CD4-positive, alpha-beta T cell (primary cell): ENCODE data around the gene SLC13A4. TPM values are rescaled to one million over a fixed set of nuclear protein-coding genes. Genes with fewer than 3 reads are reported as not detected.
"Not testable (repeated sequence)": the region's sequence is repeated elsewhere in the genome, so short reads cannot be mapped to it uniquely, and the experiment has no call there.

ENCODE experiments used
- ATAC-seq: fragments of 200-7000 bp; cut with Tn5 transposase; one replicate; pipeline ENCODE4 v1.10.0; 2022; ENCODE audit warnings: mild to moderate bottlenecking; ENCODE audit not compliant: poor library complexity
- CTCF ChIA-PET: fragments of 350-600 bp; sonication (Branson Sonifier 250); formaldehyde crosslinking; loops from one replicate; lab custom pipeline; 2021; ENCODE audit warnings: antibody characterized with exemption, inconsistent platforms; lab: Charles Lee
- POLR2A ChIA-PET: fragments of 350-600 bp; sonication (Branson Sonifier 250); formaldehyde crosslinking; loops from one replicate; lab custom pipeline; 2021; ENCODE audit warnings: antibody characterized with exemption, inconsistent platforms; lab: Charles Lee
- DNase-seq, 14 experiments: peaks; one replicate each; pipeline ENCODE4 v3.0.0-alpha.2; 2013 to 2020; ENCODE audit warnings: mixed read lengths in 2 of 14
- H3K27ac ChIP-seq, 2 donors: one replicate each; pipeline versions ENCODE4 v1.5.1 to v1.7.0; 2013; ENCODE audit warnings: low read length in 2 of 2, low read depth in 1 of 2, mild to moderate bottlenecking in 1 of 2
- H3K27me3 ChIP-seq, 2 experiments: 1 replicate in 1 of 2; 2 replicates in 1 of 2; pipeline versions ENCODE4 v1.6.1 to v1.7.0; 2013; ENCODE audit warnings: low read length in 2 of 2, control low read depth in 1 of 2, mild to moderate bottlenecking in 1 of 2, moderate library complexity in 1 of 2; ENCODE audit not compliant: insufficient read depth in 2 of 2, control insufficient read depth in 1 of 2
- H3K36me3 ChIP-seq: one replicate; pipeline ENCODE4 v1.6.1; 2013; ENCODE audit warnings: low read length, control low read depth; ENCODE audit not compliant: insufficient read depth
- H3K4me1 ChIP-seq: one replicate; pipeline ENCODE4 v1.6.1; 2013; ENCODE audit warnings: low read length, control low read depth; ENCODE audit not compliant: insufficient read depth
- H3K4me3 ChIP-seq: one replicate; pipeline ENCODE4 v1.5.1; 2013; ENCODE audit warnings: mild to moderate bottlenecking, low read length, moderate library complexity
- H3K9me3 ChIP-seq, 2 experiments: 1 replicate in 1 of 2; 2 replicates in 1 of 2; pipeline versions ENCODE4 v1.6.1 to v1.7.0; 2013; ENCODE audit warnings: low read length in 2 of 2, mild to moderate bottlenecking in 2 of 2, control low read depth in 1 of 2, moderate library complexity in 1 of 2; ENCODE audit not compliant: control insufficient read depth in 1 of 2, insufficient read depth in 1 of 2
- H3K27ac Mint-ChIP-seq: one replicate; pipeline ENCODE4 v1.8.0; 2020; ENCODE audit warnings: mixed read lengths
- H3K27me3 Mint-ChIP-seq: one replicate; pipeline ENCODE4 v1.8.0; 2021; ENCODE audit warnings: mixed read lengths
- H3K36me3 Mint-ChIP-seq: one replicate; pipeline ENCODE4 v1.8.0; 2021; ENCODE audit warnings: low read depth, mixed read lengths
- H3K4me1 Mint-ChIP-seq: one replicate; pipeline ENCODE4 v1.8.0; 2021; ENCODE audit warnings: low read depth, mixed read lengths
- H3K4me3 Mint-ChIP-seq: one replicate; pipeline ENCODE4 v1.8.0; 2020; ENCODE audit warnings: mild to moderate bottlenecking, mixed read lengths
- H3K9me3 Mint-ChIP-seq: one replicate; pipeline ENCODE4 v1.8.0; 2020; ENCODE audit warnings: mixed read lengths
- CTCF ChIP-seq: fragments of 200-600 bp; IDR thresholded peaks from one replicate; pipeline ENCODE4 v1.8.0; 2022; ENCODE audit warnings: antibody characterized with exemption, mild to moderate bottlenecking
- intact Hi-C, 2 experiments: fragments of 100-400 bp; cut with DNase I in 1 of 2; cut with micrococcal nuclease in 1 of 2; formaldehyde crosslinking; loops; one replicate each; pipeline versions ENCODE4 v1.15.1 to v1.9.0; 2023 to 2025; cut with DNase I, micrococcal nuclease
- polyA plus RNA-seq, 2 donors: library from polyadenylated mRNA; unstranded; fragments of 120-200 nt; gene quantifications; one replicate each; pipeline ENCODE4 v1.2.1, GENCODE V29; 2013
- total RNA-seq, 174 experiments: library from RNA in 2 of 174; stranded (reverse) in 2 of 174; gene quantifications; one replicate each; pipeline ENCODE4 v1.2.3 and lab custom pipeline; 2021 to 2026

SLC13A4 gene
- not detected for total RNA-seq
- polyA plus RNA-seq (2013, experiment 1 of 2), result 1.1 TPM
- 1.6 TPM for polyA plus RNA-seq (2013, experiment 2 of 2)
- total RNA-seq (lab: John Stamatoyannopoulos, UW), result 0 to 0.17 (median 0) reads per million in 172 experiments

- ChIA-PET CTCF (no interaction called here), POLR2A (no interaction called here)
- peaks cover 2 to 3% of the 10 kb centered on the region in 2 experiments for H3K27me3 ChIP-seq
- H3K4me3 Mint-ChIP-seq, result no peak within 1 kb of the TSS
- no peaks in the 10 kb centered on the region for H3K4me1 Mint-ChIP-seq
- no peaks in the 10 kb centered on the region for H3K36me3 ChIP-seq
- TF ChIP-seq CTCF, result no peak
- no peak within 1 kb of the TSS for H3K4me3 ChIP-seq
- H3K27ac Mint-ChIP-seq, result no peak within 1 kb of the TSS
- H3K27ac ChIP-seq, result no peak within 1 kb of the TSS
- no peaks in the 10 kb centered on the region for H3K9me3 ChIP-seq
- peaks cover 12% of the 10 kb centered on the region for H3K27me3 Mint-ChIP-seq
- H3K9me3 Mint-ChIP-seq, result no peaks in the 10 kb centered on the region
- ATAC-seq, result no peak
- intact Hi-C loops, result no loop called here
- DNase-seq, result no peak
- H3K4me1 ChIP-seq, result no peaks in the 10 kb centered on the region
- no peaks in the 10 kb centered on the region for H3K36me3 Mint-ChIP-seq
Measured at GRCh38 chr7:135728136-135728669, at the start of gene SLC13A4. SLC13A4 (minus strand) TSS chr7:135728186; CDS start chr7:135727496, 690 bp downstream.

GRCh38 chr7:135775915-135776314, 47.9 kb upstream of the SLC13A4 start:
- POLR2A ChIA-PET, H3K36me3 ChIP-seq, ATAC-seq, H3K27ac Mint-ChIP-seq, H3K4me3 ChIP-seq, intact Hi-C loops, H3K27ac ChIP-seq, H3K9me3 ChIP-seq, CTCF ChIA-PET, H3K36me3 Mint-ChIP-seq, H3K4me1 ChIP-seq, H3K4me1 Mint-ChIP-seq, H3K27me3 ChIP-seq, DNase-seq, H3K4me3 Mint-ChIP-seq, H3K9me3 Mint-ChIP-seq: not testable (repeated sequence)
- H3K27me3 Mint-ChIP-seq, result peaks cover 20% of the 10 kb centered on the region

GRCh38 chr7:135775230-135775629, 47.2 kb upstream of the SLC13A4 start:
- no peak for TF ChIP-seq CTCF
- ChIA-PET POLR2A (no interaction called here), CTCF (no interaction called here)
- H3K4me3 ChIP-seq, result no peak overlapping the region
- H3K27me3 ChIP-seq, result peaks cover 0 to 3% of the 10 kb centered on the region in 2 experiments
- H3K4me1 Mint-ChIP-seq, result no peaks in the 10 kb centered on the region
- no peak overlapping the region for H3K4me3 Mint-ChIP-seq
- intact Hi-C loops, result no loop called here
- no peaks in the 10 kb centered on the region for H3K9me3 ChIP-seq
- ATAC-seq (no peak), DNase-seq (no peak)
- no peak overlapping the region for H3K27ac ChIP-seq
- no peaks in the 10 kb centered on the region for H3K9me3 Mint-ChIP-seq
- H3K4me1 ChIP-seq, result no peaks in the 10 kb centered on the region
- no peak overlapping the region for H3K27ac Mint-ChIP-seq
- H3K36me3 Mint-ChIP-seq, result no peaks in the 10 kb centered on the region
- H3K27me3 Mint-ChIP-seq, result peaks cover 20% of the 10 kb centered on the region
- no peaks in the 10 kb centered on the region for H3K36me3 ChIP-seq

DNA sequence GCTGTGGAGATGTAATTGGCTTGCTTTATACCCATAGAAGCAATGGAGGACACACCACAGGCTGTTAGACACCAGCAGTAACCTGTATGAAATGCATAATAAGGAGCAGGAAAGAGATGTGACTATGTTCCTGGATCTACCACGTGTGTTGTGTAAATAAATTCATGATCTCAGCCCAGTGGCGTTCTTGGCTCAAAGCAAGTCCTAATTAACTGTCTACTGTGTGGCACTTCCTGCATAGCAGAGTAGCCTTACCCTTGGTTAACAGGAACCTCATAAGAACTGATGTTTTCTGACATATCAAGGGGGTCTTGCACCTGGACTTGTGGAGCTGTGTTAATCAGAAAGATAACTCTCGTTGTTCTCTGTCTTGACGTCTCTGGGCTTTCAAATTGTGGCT, 46.3 kb upstream of the SLC13A4 start:
- Histone ChIP-seq H3K9me3 (no peaks in the 10 kb centered on the region), H3K4me3 (no peak overlapping the region), H3K27ac (no peak overlapping the region), H3K36me3 (no peaks in the 10 kb centered on the region), H3K27me3 (peaks cover 0 to 3% of the 10 kb centered on the region in 2 experiments), H3K4me1 (no peaks in the 10 kb centered on the region)
- CTCF ChIA-PET, result no interaction called here
- POLR2A ChIA-PET, result no interaction called here
- H3K27ac Mint-ChIP-seq, result no peak overlapping the region
- intact Hi-C loops, result no loop called here
- DNase-seq (no peak), ATAC-seq (no peak)
- H3K4me3 Mint-ChIP-seq, result no peak overlapping the region
- no peaks in the 10 kb centered on the region for H3K36me3 Mint-ChIP-seq
- no peaks in the 10 kb centered on the region for H3K9me3 Mint-ChIP-seq
- H3K27me3 Mint-ChIP-seq, result peaks cover 20% of the 10 kb centered on the region
- H3K4me1 Mint-ChIP-seq, result no peaks in the 10 kb centered on the region
- TF ChIP-seq CTCF, result no peak
